GM12878 (cell line): ENCODE data around the gene RSPO4.

Source experiments
- CTCF ChIP-seq, 3 experiments: IDR thresholded peaks in 2 of 3; conservative IDR thresholded peaks in 1 of 3; 2 replicates each; pipeline ENCODE4 v1.5.1; 2011; ENCODE audit warnings: low read depth in 3 of 3, low read length in 3 of 3, mild to moderate bottlenecking in 3 of 3, control low read depth in 2 of 3, moderate library complexity in 2 of 3, inconsistent platforms in 1 of 3, mixed read lengths in 1 of 3; ENCODE audit not compliant: control insufficient read depth in 2 of 3, insufficient read depth in 1 of 3; ENCODE audit errors: extremely low read depth in 1 of 3
- EZH2 ChIP-seq: IDR thresholded peaks from 2 replicates; pipeline ENCODE4 v1.6.1; 2012; ENCODE audit warnings: low read depth, mild to moderate bottlenecking, control low read depth, inconsistent platforms, low read length, borderline replicate concordance; ENCODE audit not compliant: control insufficient read depth
- MXI1 ChIP-seq: fragments of 150-350 bp; IDR thresholded peaks from 2 replicates; pipeline ENCODE4 v1.6.1; 2011; ENCODE audit warnings: low read depth, mild to moderate bottlenecking, inconsistent platforms, low read length, improper control_type of control experiment
- NBN ChIP-seq: fragments of 450-650 bp; IDR thresholded peaks from 2 replicates; pipeline ENCODE4 v1.6.1; 2016
- POLR2AphosphoS2 ChIP-seq: IDR thresholded peaks from 2 replicates; pipeline ENCODE4 v1.6.1; 2011; ENCODE audit warnings: low read depth, mild to moderate bottlenecking, low read length, improper control_type of control experiment, moderate library complexity
- POLR2AphosphoS5 ChIP-seq: IDR thresholded peaks from 2 replicates; pipeline ENCODE4 v1.6.1; 2011; ENCODE audit warnings: mild to moderate bottlenecking, low read length, inconsistent platforms
- TF ChIP-seq, protein P1 (sequence below): IDR thresholded peaks from 2 replicates; pipeline ENCODE4 v1.6.1; 2011; ENCODE audit warnings: low read depth, mild to moderate bottlenecking, low read length, moderate library complexity, borderline replicate concordance; ENCODE audit errors: extremely low read depth

DNA sequence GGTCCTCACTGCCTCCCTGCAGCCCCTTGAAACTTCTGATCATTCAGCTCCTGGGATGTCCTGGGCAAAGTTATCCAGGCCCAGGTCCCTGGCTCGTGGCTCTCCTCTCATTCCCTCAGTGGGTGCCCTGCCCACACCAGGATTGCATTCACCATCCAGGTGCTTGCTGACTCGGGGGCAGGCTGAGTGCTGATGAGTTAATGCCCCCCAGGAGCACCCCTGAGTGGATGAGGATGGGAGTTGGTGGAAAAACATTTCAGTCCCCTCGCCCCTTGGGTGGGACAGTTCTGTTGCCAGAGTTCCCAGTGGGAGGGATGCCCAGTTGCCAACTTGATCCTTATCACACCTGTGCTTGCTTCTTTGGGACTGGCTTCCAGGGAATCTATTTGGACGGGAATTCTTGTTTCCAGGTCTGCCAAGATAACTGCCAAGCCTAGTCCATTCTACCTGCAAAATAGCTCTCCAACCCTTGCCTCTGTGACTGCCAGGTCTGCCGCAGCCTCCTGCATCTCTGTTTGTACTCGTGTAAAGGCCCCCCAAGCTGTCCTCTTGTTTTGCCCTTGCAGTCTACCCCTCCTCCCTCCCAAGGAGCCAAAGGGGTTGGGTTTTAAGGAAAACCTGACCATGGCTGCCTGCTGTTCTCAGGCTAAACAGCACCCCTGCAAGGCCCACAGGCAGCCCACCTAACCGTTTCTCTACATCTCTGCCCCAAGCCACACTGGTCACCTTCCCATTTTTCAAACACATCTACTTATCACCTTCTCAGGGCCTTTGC lies 11.6 kb upstream of the RSPO4 start:
- no peak for TF ChIP-seq CTCF (IDR thresholded peaks at IDR 0.05 in 2 of 3, conservative IDR thresholded peaks at IDR 0.05 in 1 of 3; ENCODE audit: control insufficient read depth in 2 of 3, extremely low read depth in 1 of 3, insufficient read depth in 1 of 3, low read depth in 3 of 3, low read length in 3 of 3)
- TF ChIP-seq MXI1, result no peak
- TF ChIP-seq, protein P1, sequence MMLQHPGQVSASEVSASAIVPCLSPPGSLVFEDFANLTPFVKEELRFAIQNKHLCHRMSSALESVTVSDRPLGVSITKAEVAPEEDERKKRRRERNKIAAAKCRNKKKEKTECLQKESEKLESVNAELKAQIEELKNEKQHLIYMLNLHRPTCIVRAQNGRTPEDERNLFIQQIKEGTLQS, result no peak
- no peak for TF ChIP-seq POLR2AphosphoS2
- TF ChIP-seq POLR2AphosphoS5, result no peak
- TF ChIP-seq NBN, result no peak
- TF ChIP-seq EZH2, result no peak
